Small intestine (tissue), 7 donors: ENCODE results near the gene RGS1. TPM values are rescaled to one million over a fixed set of nuclear protein-coding genes. Genes with fewer than 3 reads are reported as not detected.
A peak's percentile ranks its signal among the peaks of the same experiment; 100 is the strongest.

Experiments used
- DNase-seq, 2 donors: peaks; one replicate each; pipeline versions ENCODE4 v3.0.0 to v3.0.0-alpha.2; 2013
- FAIRE-seq: peaks from 2 replicates; lab custom pipeline; 2012; peaks lifted over from hg19 to GRCh38; lab: Jason Lieb, UNC
- H3K27ac ChIP-seq, 3 donors: one replicate each; pipeline ENCODE4 v1.5.1; 2013; ENCODE audit warnings: low read length in 2 of 3, mild to moderate bottlenecking in 2 of 3, control low read depth in 1 of 3, inconsistent platforms in 1 of 3, low read depth in 1 of 3, moderate library complexity in 1 of 3
- H3K27me3 ChIP-seq, 3 donors: one replicate each; pipeline ENCODE4 v1.6.1; 2013; ENCODE audit warnings: low read length in 3 of 3, inconsistent platforms in 1 of 3; ENCODE audit not compliant: control insufficient read depth in 3 of 3, insufficient read depth in 3 of 3
- H3K36me3 ChIP-seq, 3 donors: one replicate each; pipeline ENCODE4 v1.6.1; 2013; ENCODE audit warnings: low read length in 3 of 3, inconsistent platforms in 1 of 3, low read depth in 1 of 3, mild to moderate bottlenecking in 1 of 3, moderate library complexity in 1 of 3; ENCODE audit not compliant: control insufficient read depth in 3 of 3, insufficient read depth in 2 of 3
- H3K4me1 ChIP-seq, 3 donors: one replicate each; pipeline ENCODE4 v1.6.1; 2013; ENCODE audit warnings: low read length in 2 of 3, inconsistent platforms in 1 of 3, low read depth in 1 of 3, mild to moderate bottlenecking in 1 of 3, moderate library complexity in 1 of 3; ENCODE audit not compliant: control insufficient read depth in 3 of 3, insufficient read depth in 2 of 3
- H3K4me3 ChIP-seq, 3 donors: one replicate each; pipeline ENCODE4 v1.5.1; 2013; ENCODE audit warnings: low read length in 3 of 3, control low read depth in 1 of 3, inconsistent platforms in 1 of 3, low read depth in 1 of 3, mild to moderate bottlenecking in 1 of 3, moderate library complexity in 1 of 3
- H3K9me3 ChIP-seq, 2 donors: one replicate each; pipeline ENCODE4 v1.6.1; 2013; ENCODE audit warnings: low read depth in 1 of 2, low read length in 1 of 2; ENCODE audit not compliant: control insufficient read depth in 2 of 2, insufficient read depth in 1 of 2
- WGBS, 3 donors: extraction: QIAGEN DNeasy Blood & Tissue Kit; methylation state at CpG; one replicate each; pipeline ENCODE4 v1.1.7; 2013; 5-methylcytosine and 5-hydroxymethylcytosine counted together
- polyA plus RNA-seq, 4 donors: library from polyadenylated mRNA; stranded (reverse) in 3 of 4; unstranded in 1 of 4; fragments of 200-250 nt in 3 of 4; fragments of 120-200 nt in 1 of 4; gene quantifications; one replicate each; pipeline versions ENCODE4 v1.2.1 to v1.2.3, GENCODE V29; 2013
- donor health status: healthy with polysubstance abuse.
- donor health status: control.
- donor health status: control.
- donor health status: Bipolar disorder and iron deficiency.
- donor health status: healthy.

Gene RGS1
- polyA plus RNA-seq, 4 donors, result 3.4 to 31.6 (median 19.8) TPM

DNA sequence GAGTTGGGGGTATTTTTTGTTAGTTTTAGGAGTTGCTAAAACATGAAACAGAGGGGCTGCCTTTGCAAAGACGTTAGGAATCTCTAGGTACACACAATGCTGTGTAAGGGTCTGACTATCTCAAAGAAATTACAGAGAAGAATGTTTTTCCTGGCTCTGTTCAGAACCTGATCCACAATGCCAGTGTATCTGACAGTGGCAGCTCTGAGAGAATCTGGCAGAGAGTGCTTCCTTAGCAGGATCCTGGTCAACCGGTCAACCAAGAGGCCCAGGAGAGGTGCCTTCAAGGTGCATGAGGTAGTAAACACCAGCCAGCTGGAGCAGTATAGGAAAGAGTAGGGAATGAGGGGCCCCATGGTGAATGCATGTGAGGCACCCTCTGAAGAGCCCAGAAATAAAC lies 40.9 kb upstream of the RGS1 start:
- FAIRE-seq (no peak), DNase-seq (peak in 1 of 2 donors; percentile 32)
- peaks cover 0 to 19% (median 0%) of the 10 kb centered on the region in 3 donors for H3K4me1 ChIP-seq
- 49 to 54% (median 53%) methylated on average over 2 of the region's 2 CpGs for WGBS, 3 donors
- H3K9me3 ChIP-seq, result no peaks in the 10 kb centered on the region
- no peaks in the 10 kb centered on the region for H3K27me3 ChIP-seq
- H3K4me3 ChIP-seq, result no peak overlapping the region
- H3K36me3 ChIP-seq, result no peaks in the 10 kb centered on the region
- no peak overlapping the region for H3K27ac ChIP-seq

DNA sequence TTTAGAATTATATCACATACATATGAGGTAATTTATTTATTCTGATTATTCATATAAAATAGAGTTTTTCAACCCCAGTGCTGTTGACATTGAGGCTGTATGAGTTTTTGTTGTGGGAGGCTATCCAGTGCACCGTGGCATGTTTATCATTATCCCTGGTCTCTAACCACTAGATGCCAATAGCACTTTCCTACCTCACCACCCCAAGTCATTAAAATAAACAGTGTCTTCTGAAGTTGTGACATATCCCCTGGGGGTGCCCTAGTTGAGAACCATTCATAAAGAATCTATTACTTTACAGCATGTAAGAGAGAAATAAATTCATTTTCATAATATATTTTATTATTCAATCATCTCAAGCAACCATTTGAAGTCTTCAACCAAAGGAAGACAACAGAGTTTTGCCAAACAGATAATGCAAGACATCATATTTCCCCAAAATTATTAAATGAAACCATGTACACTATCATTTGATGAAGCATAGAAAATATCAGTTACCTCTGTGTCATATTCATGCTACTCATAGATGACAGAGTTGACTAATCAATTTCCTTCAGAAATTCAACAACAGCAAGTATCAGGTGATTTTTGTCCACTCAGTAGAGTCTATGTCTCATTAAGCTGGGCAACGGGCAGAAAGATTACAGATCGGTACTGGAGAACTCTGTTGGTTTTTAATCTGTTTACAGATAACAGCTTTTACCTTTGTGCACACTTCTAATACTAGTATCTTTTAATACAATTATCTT lies 39.5 kb upstream of the RGS1 start:
- Histone ChIP-seq H3K4me3 (no peak overlapping the region), H3K9me3 (no peaks in the 10 kb centered on the region), H3K36me3 (no peaks in the 10 kb centered on the region), H3K4me1 (peaks cover 0 to 21% (median 0%) of the 10 kb centered on the region in 3 donors), H3K27ac (no peak overlapping the region), H3K27me3 (no peaks in the 10 kb centered on the region)
- no peak for FAIRE-seq
- DNase-seq, result no peak
- 39 to 68% (median 52%) methylated on average over 3 of the region's 3 CpGs for WGBS, 3 donors

DNA sequence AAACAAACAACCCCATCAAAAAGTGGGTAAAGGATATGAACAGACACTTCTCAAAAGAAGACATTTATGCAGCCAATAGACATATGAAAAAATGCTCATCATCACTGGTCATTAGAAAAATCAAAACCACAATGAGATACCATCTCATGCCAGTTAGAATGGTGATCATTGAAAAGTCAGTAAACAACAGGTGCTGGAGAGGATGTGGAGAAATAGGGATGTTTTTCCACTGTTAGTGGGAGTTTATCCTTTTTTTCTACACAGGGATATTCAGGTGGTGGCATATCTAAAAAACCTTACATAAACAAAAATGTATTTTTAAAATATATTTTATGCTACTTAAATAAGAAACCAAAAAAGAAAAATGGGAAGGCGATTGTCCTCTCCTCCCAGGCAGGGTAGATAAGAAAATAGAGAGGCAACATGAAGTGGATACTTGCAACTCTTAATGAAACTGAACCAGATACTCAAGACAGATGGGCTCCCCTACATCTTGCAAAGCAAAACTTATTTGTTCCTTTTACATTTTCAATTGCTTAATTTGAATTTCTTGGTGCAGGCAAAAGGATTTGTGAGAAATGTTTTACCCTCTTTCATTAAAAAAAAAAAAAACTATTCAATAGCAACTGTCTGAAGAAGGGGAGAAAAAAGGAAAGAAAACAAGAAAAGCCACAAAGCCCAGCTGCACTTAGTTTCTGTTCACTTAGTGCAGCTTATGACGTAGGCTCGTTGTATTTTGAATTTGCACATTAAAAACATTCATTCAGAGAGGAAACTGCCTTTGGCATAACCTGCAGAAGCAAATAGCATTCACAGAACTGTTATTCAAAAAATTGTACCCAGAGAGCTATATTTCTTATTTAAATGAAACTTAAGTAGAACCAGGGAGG lies 36.9 kb upstream of the RGS1 start:
- WGBS, 3 donors, result 43 to 74% (median 54%) methylated on average over 3 of the region's 3 CpGs
- DNase-seq (peak; percentile 34 to 55), FAIRE-seq (peak; percentile 15)
- Histone ChIP-seq H3K36me3 (no peaks in the 10 kb centered on the region), H3K4me3 (no peak overlapping the region), H3K27ac (peak overlapping the region in 2 of 3 donors; percentile 65 to 91), H3K27me3 (no peaks in the 10 kb centered on the region), H3K4me1 (peaks cover 0 to 20% (median 0%) of the 10 kb centered on the region in 3 donors), H3K9me3 (no peaks in the 10 kb centered on the region)

DNA sequence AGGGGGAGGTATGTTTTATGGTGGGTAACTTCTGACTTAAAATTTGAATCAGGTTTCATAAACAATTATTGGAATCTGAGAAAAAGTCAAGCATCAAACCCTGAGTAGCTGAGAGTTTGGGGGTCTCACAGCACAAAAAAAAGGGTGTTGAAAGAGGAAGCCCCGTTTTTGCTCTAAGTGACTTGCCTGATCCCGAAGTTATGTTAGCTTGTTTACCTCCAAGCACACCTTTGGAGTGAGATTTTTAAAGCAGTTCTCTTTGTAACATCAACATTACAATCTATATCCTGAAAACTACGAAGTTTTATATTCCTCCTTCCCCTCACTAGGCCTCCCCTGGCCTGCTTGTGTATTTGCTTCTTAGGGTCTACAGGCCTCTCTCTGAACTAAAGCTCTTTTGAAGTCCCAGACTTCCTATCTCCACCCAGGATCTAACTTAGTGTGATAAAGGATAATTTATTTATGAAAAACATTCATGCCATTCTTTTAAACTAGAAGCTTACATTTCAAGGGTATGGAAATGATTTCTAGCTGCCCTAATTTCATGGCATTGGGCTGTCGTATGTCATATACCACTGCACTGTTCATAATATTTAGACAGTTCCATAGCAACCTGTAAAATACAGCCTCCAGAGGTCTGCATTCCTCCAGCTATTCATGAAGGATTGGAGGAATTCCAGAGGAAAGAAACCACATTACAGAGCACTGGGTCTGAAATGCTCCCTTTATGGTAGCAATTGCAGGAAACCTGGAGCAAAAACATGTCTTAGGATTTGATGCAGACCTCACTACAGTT lies 36.1 kb upstream of the RGS1 start:
- Histone ChIP-seq H3K27ac (peak overlapping the region; percentile 15 to 91 (median 65)), H3K4me3 (no peak overlapping the region), H3K27me3 (no peaks in the 10 kb centered on the region), H3K36me3 (no peaks in the 10 kb centered on the region), H3K4me1 (peaks cover 0 to 17% (median 0%) of the 10 kb centered on the region in 3 donors), H3K9me3 (no peaks in the 10 kb centered on the region)
- DNase-seq (peak in 1 of 2 donors; percentile 83), FAIRE-seq (no peak)
- 28 to 29% (median 29%) methylated on average over 4 of the region's 4 CpGs for WGBS, 3 donors

DNA sequence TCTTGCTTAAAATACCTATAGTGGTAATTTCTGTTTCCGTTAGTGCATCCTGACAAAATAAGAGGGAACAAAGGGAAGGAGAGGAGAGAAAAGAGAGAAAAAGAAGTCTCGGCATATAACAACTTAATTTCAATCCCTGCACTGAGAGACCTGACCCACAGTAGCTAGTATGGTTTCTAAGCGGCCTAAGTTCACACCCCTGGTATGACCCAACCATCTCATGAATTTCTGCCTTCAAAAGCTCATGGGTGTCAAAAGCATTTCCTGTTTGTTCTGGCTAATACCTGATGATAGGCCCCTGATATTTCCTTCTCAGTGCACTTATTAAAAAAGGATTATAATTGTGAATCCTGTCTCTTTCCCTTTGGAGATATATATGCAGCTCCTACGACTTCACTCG lies 32.1 kb upstream of the RGS1 start:
- H3K27ac ChIP-seq, result no peak overlapping the region
- no peak overlapping the region for H3K4me3 ChIP-seq
- no peaks in the 10 kb centered on the region for H3K9me3 ChIP-seq
- no peaks in the 10 kb centered on the region for H3K36me3 ChIP-seq
- peaks cover 0 to 13% (median 0%) of the 10 kb centered on the region in 3 donors for H3K4me1 ChIP-seq
- no peak for DNase-seq
- 93 to 96% (median 94%) methylated on average over 5 of the region's 5 CpGs for WGBS, 3 donors
- no peaks in the 10 kb centered on the region for H3K27me3 ChIP-seq
- no peak for FAIRE-seq

DNA sequence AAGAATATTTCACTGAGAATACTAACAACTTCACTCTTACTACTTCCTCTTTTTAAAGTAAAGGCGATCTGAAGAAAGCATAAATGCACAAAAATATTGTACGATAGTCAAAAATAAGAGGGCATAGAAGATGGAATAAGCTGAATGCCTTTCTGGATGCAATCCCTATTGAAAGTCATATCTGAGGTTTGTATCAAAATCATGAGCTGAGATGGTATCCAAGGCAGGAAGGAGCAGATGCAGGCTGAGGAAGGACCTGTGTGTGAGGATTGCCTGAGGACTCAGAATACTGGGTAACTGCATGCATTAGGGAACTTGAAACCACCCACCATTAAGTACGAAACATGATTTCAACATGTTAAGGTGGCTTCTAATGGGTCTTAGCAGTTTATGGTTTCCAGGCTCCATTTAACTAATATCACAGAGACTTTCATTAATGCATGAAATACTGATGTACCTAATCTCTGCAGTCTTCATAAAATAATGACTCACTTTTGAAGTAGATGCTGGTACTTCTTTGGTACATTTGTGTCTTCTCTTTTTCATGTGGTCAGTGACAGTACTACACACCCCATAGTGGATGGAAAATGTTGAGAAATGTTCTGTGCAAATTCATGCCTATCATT lies 29.6 kb upstream of the RGS1 start:
- H3K36me3 ChIP-seq, result no peaks in the 10 kb centered on the region
- H3K4me1 ChIP-seq, result peaks cover 0 to 2% (median 0%) of the 10 kb centered on the region in 3 donors
- peak overlapping the region in 1 of 3 donors; percentile 52 for H3K27ac ChIP-seq
- no peak overlapping the region for H3K4me3 ChIP-seq
- FAIRE-seq (no peak), DNase-seq (no peak)
- H3K9me3 ChIP-seq, result no peaks in the 10 kb centered on the region
- H3K27me3 ChIP-seq, result no peaks in the 10 kb centered on the region
- 80 to 93% (median 91%) methylated on average over 3 of the region's 3 CpGs for WGBS, 3 donors

DNA sequence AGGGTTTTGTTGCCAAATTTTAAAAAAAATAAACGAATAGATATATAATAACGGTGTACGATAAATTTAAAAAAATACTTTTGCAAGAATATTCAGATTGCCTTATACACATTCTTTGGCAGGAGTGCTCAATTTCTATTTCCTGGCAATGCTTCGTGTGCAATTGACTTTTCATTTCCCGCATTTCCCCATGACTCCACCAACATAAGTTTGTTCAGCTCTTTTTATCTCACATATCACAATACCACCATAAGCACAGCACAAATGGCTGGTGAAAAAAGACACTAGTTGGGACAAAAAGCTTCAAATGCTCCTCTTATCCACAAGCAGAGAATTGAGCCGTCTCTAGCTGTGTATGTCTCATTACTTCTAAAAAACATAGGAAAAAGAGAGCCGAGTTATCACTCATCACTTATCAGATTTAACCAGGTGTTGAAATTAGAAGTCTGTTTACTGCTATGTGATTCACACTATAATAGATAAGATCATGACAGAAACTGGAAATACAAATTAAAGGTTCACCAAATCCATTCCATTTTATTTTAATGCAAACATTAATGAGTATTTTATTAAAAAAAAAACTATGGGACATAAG lies 28.9 kb upstream of the RGS1 start:
- no peaks in the 10 kb centered on the region for H3K36me3 ChIP-seq
- H3K27me3 ChIP-seq, result no peaks in the 10 kb centered on the region
- H3K4me3 ChIP-seq, result no peak overlapping the region
- H3K27ac ChIP-seq, result peak overlapping the region in 1 of 3 donors; percentile 8
- H3K9me3 ChIP-seq, result no peaks in the 10 kb centered on the region
- no peak for DNase-seq
- 61 to 73% (median 67%) methylated on average over 7 of the region's 7 CpGs for WGBS, 3 donors
- H3K4me1 ChIP-seq, result peaks cover 0 to 2% (median 0%) of the 10 kb centered on the region in 3 donors
- no peak for FAIRE-seq
